Panc1 (cell line): ENCODE measurements around the gene KNDC1. TPM values are rescaled to one million over a fixed set of nuclear protein-coding genes. Genes with fewer than 3 reads are reported as not detected.

Experiments used
- ATAC-seq: fragments of 200-7000 bp; cut with Tn5 transposase; 2 replicates; pipeline ENCODE4 v1.9.1; 2020; ENCODE audit warnings: mild to moderate bottlenecking, moderate library complexity
- BruUV-seq: library from RNA; stranded (reverse); fragments of 400-500 nt; replicated peaks from 2 replicates; lab custom pipeline; 2021; lab: Mats Ljungman, UMichigan
- CTCF ChIA-PET: fragments of 300-600 bp; sonication (Branson Sonifier 250); formaldehyde crosslinking; loops from one replicate; lab custom pipeline; 2022; ENCODE audit warnings: antibody characterized with exemption; lab: Charles Lee
- POLR2A ChIA-PET: fragments of 300-600 bp; sonication (Branson Sonifier 250); formaldehyde crosslinking; loops from one replicate; lab custom pipeline; 2022; ENCODE audit warnings: antibody characterized with exemption; lab: Charles Lee
- DNase-seq: peaks from one replicate; pipeline ENCODE4 v3.0.0-alpha.2; 2010; ENCODE audit warnings: low read depth, low spot score
- H3K27ac ChIP-seq: 2 replicates; pipeline ENCODE4 v1.5.1; 2011; ENCODE audit warnings: mild to moderate bottlenecking, low read length, inconsistent platforms
- H3K27me3 ChIP-seq: fragments of 200-500 bp; sonication (Bioruptor generic); 2 replicates; pipeline ENCODE4 v1.6.0; 2014; ENCODE audit warnings: low read length, inconsistent platforms; ENCODE audit not compliant: control insufficient read depth, insufficient read depth
- H3K36me3 ChIP-seq: fragments of 200-500 bp; sonication (Bioruptor generic); 2 replicates; pipeline ENCODE4 v1.5.1; 2014; ENCODE audit warnings: inconsistent platforms, mild to moderate bottlenecking, low read length, moderate library complexity; ENCODE audit not compliant: control insufficient read depth, insufficient read depth
- H3K4me1 ChIP-seq: 2 replicates; pipeline ENCODE4 v1.5.1; 2011; ENCODE audit warnings: inconsistent platforms, mild to moderate bottlenecking, low read length, moderate library complexity; ENCODE audit not compliant: control insufficient read depth, insufficient read depth
- H3K4me3 ChIP-seq, 2 experiments: 2 replicates each; pipeline ENCODE4 v1.5.1; 2011 to 2012; ENCODE audit warnings: low read depth in 2 of 2, low read length in 2 of 2, mild to moderate bottlenecking in 2 of 2, inconsistent platforms in 1 of 2, moderate library complexity in 1 of 2
- H3K9me3 ChIP-seq: fragments of 200-500 bp; sonication (Bioruptor generic); 2 replicates; pipeline ENCODE4 v1.5.1; 2014; ENCODE audit warnings: low read depth, mild to moderate bottlenecking, inconsistent platforms, low read length, moderate library complexity; ENCODE audit not compliant: control insufficient read depth, insufficient read depth
- POLR2AphosphoS5 ChIP-seq: IDR thresholded peaks from 2 replicates; pipeline ENCODE4 v1.6.1; 2012; ENCODE audit warnings: mild to moderate bottlenecking, low read depth, low read length, moderate library complexity
- SIN3A ChIP-seq: IDR thresholded peaks from 2 replicates; pipeline ENCODE4 v1.6.1; 2012; ENCODE audit warnings: low read depth, mild to moderate bottlenecking, low read length, moderate library complexity, borderline replicate concordance; ENCODE audit not compliant: insufficient read depth
- TCF7L2 ChIP-seq: IDR thresholded peaks from 2 replicates; pipeline ENCODE4 v1.6.1; 2011; ENCODE audit warnings: mild to moderate bottlenecking, low read depth, low read length, inconsistent platforms
- in situ Hi-C: cut with HindIII; loops from 2 replicates; pipeline ENCODE4 v1.10.0; 2016; ENCODE audit warnings: low sequenced_read_pairs, low pct_unique_long_range_greater_than_20kb
- intact Hi-C: fragments of 100-400 bp; cut with micrococcal nuclease; formaldehyde crosslinking; loops from one replicate; pipeline ENCODE4 v1.10.0; 2022; ENCODE audit not compliant: unreplicated experiment
- total RNA-seq: library from RNA; stranded (reverse); gene quantifications from one replicate; pipeline ENCODE4 v1.2.1, GENCODE V29; 2021; ENCODE audit not compliant: unreplicated experiment
- TF ChIP-seq, protein P1 (sequence below): fragments of 450-650 bp; IDR thresholded peaks from 2 replicates; pipeline ENCODE4 v1.5.1; 2017; ENCODE audit warnings: mild to moderate bottlenecking
- TF ChIP-seq, protein P2 (sequence below), 2 experiments: IDR thresholded peaks; 2 replicates each; pipeline ENCODE4 v1.6.1; 2011 to 2012; ENCODE audit warnings: low read depth in 2 of 2, control low read depth in 1 of 2, low read length in 1 of 2, mild to moderate bottlenecking in 1 of 2, moderate library complexity in 1 of 2; ENCODE audit not compliant: insufficient read depth in 1 of 2

Gene KNDC1
- total RNA-seq, 1 experiment from 2014 or later, result 2.6 TPM

DNA sequence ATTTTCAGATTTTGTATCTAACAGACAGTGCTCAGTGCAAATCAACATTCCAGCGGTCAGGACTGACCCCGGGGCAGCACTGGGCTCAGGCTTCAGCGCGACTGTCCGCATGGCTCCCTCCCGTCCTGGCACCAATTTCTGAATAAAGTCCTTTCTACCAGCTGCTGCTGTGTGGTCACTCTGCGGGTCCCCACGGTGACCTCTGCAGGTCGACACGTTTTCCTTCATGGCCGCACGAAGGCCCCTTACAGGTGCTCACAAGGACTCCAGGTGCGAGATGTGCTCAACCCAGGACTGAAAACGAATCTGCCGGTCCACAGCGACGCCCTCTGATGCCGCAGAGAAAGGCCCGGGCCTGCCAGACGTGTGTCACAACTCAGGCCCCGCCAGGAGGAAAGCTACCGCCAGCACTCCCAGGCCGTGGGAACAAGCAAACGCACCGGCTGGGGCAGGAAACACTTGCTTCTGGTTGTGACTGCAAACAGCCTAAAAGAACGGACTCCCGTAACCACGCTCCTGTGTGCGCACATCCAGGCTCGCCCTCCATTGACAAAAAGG is 66.3 kb downstream of the KNDC1 start:
- CTCF ChIA-PET, result no interaction called here

DNA sequence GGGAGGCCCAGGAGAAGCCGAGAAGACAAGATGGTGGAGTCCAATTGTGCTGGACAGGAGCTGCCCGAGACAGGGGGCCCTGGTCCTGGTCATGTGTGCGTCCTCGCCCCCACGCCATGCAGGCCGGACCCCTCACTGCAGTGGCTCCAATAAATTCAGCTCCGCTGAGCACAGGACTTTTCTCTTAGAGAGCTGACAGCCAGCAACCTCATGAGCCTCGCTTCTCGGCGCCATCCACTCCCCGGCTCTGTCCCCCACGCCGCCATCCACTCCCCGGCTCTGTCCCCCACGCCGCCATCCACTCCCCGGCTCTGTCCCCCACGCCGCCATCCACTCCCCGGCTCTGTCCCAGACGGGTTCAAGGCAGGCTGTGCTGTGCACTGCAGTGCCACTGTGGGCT is 67.2 kb downstream of the KNDC1 start:
- ChIA-PET POLR2A (no interaction called here), CTCF (interaction anchor here (0.8 kb wide), 1 partner anchor 111 kb away, joined by 4 read pairs; no protein-coding TSS in a partner anchor)
- BruUV-seq, result no TSS peak
- Histone ChIP-seq H3K36me3 (no peaks in the 10 kb centered on the region), H3K27ac (no peak overlapping the region), H3K4me3 (no peak overlapping the region), H3K9me3 (no peaks in the 10 kb centered on the region), H3K27me3 (peaks cover 3% of the 10 kb centered on the region; the same call in 1 of the 2 replicates), H3K4me1 (no peaks in the 10 kb centered on the region)
- TF ChIP-seq SIN3A, result no peak
- TF ChIP-seq POLR2AphosphoS5, result no peak
- TF ChIP-seq, protein P1, sequence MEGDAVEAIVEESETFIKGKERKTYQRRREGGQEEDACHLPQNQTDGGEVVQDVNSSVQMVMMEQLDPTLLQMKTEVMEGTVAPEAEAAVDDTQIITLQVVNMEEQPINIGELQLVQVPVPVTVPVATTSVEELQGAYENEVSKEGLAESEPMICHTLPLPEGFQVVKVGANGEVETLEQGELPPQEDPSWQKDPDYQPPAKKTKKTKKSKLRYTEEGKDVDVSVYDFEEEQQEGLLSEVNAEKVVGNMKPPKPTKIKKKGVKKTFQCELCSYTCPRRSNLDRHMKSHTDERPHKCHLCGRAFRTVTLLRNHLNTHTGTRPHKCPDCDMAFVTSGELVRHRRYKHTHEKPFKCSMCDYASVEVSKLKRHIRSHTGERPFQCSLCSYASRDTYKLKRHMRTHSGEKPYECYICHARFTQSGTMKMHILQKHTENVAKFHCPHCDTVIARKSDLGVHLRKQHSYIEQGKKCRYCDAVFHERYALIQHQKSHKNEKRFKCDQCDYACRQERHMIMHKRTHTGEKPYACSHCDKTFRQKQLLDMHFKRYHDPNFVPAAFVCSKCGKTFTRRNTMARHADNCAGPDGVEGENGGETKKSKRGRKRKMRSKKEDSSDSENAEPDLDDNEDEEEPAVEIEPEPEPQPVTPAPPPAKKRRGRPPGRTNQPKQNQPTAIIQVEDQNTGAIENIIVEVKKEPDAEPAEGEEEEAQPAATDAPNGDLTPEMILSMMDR, result no peak
- TF ChIP-seq, protein P2, sequence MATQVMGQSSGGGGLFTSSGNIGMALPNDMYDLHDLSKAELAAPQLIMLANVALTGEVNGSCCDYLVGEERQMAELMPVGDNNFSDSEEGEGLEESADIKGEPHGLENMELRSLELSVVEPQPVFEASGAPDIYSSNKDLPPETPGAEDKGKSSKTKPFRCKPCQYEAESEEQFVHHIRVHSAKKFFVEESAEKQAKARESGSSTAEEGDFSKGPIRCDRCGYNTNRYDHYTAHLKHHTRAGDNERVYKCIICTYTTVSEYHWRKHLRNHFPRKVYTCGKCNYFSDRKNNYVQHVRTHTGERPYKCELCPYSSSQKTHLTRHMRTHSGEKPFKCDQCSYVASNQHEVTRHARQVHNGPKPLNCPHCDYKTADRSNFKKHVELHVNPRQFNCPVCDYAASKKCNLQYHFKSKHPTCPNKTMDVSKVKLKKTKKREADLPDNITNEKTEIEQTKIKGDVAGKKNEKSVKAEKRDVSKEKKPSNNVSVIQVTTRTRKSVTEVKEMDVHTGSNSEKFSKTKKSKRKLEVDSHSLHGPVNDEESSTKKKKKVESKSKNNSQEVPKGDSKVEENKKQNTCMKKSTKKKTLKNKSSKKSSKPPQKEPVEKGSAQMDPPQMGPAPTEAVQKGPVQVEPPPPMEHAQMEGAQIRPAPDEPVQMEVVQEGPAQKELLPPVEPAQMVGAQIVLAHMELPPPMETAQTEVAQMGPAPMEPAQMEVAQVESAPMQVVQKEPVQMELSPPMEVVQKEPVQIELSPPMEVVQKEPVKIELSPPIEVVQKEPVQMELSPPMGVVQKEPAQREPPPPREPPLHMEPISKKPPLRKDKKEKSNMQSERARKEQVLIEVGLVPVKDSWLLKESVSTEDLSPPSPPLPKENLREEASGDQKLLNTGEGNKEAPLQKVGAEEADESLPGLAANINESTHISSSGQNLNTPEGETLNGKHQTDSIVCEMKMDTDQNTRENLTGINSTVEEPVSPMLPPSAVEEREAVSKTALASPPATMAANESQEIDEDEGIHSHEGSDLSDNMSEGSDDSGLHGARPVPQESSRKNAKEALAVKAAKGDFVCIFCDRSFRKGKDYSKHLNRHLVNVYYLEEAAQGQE (IDR thresholded peaks at IDR 0.05; ENCODE audit: insufficient read depth in 1 of 2, low read depth in 2 of 2, low read length in 1 of 2), result no peak
- TF ChIP-seq TCF7L2, result no peak
- no peak for ATAC-seq
- DNase-seq, result no peak
- in situ Hi-C loops, result no loop called here
- intact Hi-C loops, result no loop called here

More for the DNA sequence above, 66.3 kb downstream of the KNDC1 start:
- H3K27ac ChIP-seq, result no peak overlapping the region
- in situ Hi-C loops (no loop called here), intact Hi-C loops (no loop called here)
- no TSS peak for BruUV-seq
- POLR2A ChIA-PET, result no interaction called here
- no peaks in the 10 kb centered on the region for H3K36me3 ChIP-seq
- DNase-seq, result no peak
- ATAC-seq, result no peak; the same call in 1 of the 2 replicates
- no peak overlapping the region for H3K4me3 ChIP-seq
- no peak for TF ChIP-seq POLR2AphosphoS5
- no peak for TF ChIP-seq TCF7L2
- TF ChIP-seq, protein P2 (IDR thresholded peaks at IDR 0.05; ENCODE audit: insufficient read depth in 1 of 2, low read depth in 2 of 2, low read length in 1 of 2), result no peak
- TF ChIP-seq, protein P1, result no peak
- TF ChIP-seq SIN3A, result no peak
- no peaks in the 10 kb centered on the region for H3K9me3 ChIP-seq
- H3K27me3 ChIP-seq, result peaks cover 3% of the 10 kb centered on the region; the same call in 1 of the 2 replicates
- H3K4me1 ChIP-seq, result no peaks in the 10 kb centered on the region
